ENCODE data around the gene ALDH18A1. TPM values are rescaled to one million over a fixed set of nuclear protein-coding genes. Genes with fewer than 3 reads are reported as not detected.

ALDH18A1 gene
- total RNA-seq, 1 donor from 2014 or later, result 104 TPM

GRCh38 chr10:95572131-95572820 lies 84.2 kb downstream of the ALDH18A1 start:
- no peaks in the 10 kb centered on the region for H3K36me3 Mint-ChIP-seq
- no peaks in the 10 kb centered on the region for H3K27me3 Mint-ChIP-seq (ENCODE audit: low read depth)
- H3K9me3 Mint-ChIP-seq, result peaks cover 3% of the 10 kb centered on the region
- TF ChIP-seq CTCF (IDR thresholded peaks at IDR 0.05; ENCODE audit: unreplicated experiment), result no peak
- no peak overlapping the region for H3K4me3 Mint-ChIP-seq
- H3K27ac Mint-ChIP-seq, result no peak overlapping the region
- H3K4me1 Mint-ChIP-seq, result peaks cover 3% of the 10 kb centered on the region
- DNase-seq (ENCODE audit: low spot score in 2 of 2, unreplicated experiment in 2 of 2), result no peak

- Mint-ChIP-seq H3K36me3 (no peaks in the 10 kb centered on the region), H3K4me1 (peaks cover 4% of the 10 kb centered on the region), H3K27me3 (ENCODE audit: low read depth) (no peaks in the 10 kb centered on the region), H3K27ac (no peak overlapping the region), H3K4me3 (no peak overlapping the region), H3K9me3 (peaks cover 3% of the 10 kb centered on the region)
- TF ChIP-seq CTCF (IDR thresholded peaks at IDR 0.05; ENCODE audit: unreplicated experiment), result no peak
- DNase-seq (ENCODE audit: low spot score in 2 of 2, unreplicated experiment in 2 of 2), result no peak
Measured at GRCh38 chr10:95571390-95571789, 85.1 kb downstream of the ALDH18A1 start.

GRCh38 chr10:95569368-95569767 lies 87.1 kb downstream of the ALDH18A1 start:
- DNase-seq (ENCODE audit: low spot score in 2 of 2, unreplicated experiment in 2 of 2), result no peak
- TF ChIP-seq CTCF (IDR thresholded peaks at IDR 0.05; ENCODE audit: unreplicated experiment), result no peak
- H3K27ac Mint-ChIP-seq, result no peak overlapping the region
- peaks cover 21% of the 10 kb centered on the region for H3K4me1 Mint-ChIP-seq
- H3K9me3 Mint-ChIP-seq, result peaks cover 3% of the 10 kb centered on the region
- H3K4me3 Mint-ChIP-seq, result no peak overlapping the region
- H3K36me3 Mint-ChIP-seq, result no peaks in the 10 kb centered on the region
- H3K27me3 Mint-ChIP-seq (ENCODE audit: low read depth), result no peaks in the 10 kb centered on the region

GRCh38 chr10:95567903-95568630 lies 88.4 kb downstream of the ALDH18A1 start:
- no peak overlapping the region for H3K4me3 Mint-ChIP-seq
- DNase-seq (ENCODE audit: low spot score in 2 of 2, unreplicated experiment in 2 of 2), result no peak
- H3K4me1 Mint-ChIP-seq, result peaks cover 21% of the 10 kb centered on the region
- no peaks in the 10 kb centered on the region for H3K36me3 Mint-ChIP-seq
- TF ChIP-seq CTCF (IDR thresholded peaks at IDR 0.05; ENCODE audit: unreplicated experiment), result no peak
- peaks cover 3% of the 10 kb centered on the region for H3K9me3 Mint-ChIP-seq
- H3K27me3 Mint-ChIP-seq (ENCODE audit: low read depth), result no peaks in the 10 kb centered on the region
- H3K27ac Mint-ChIP-seq, result no peak overlapping the region

GRCh38 chr10:95566136-95566535 lies 90.4 kb downstream of the ALDH18A1 start:
- H3K4me1 Mint-ChIP-seq, result peaks cover 21% of the 10 kb centered on the region
- no peak for TF ChIP-seq CTCF (IDR thresholded peaks at IDR 0.05; ENCODE audit: unreplicated experiment)
- H3K4me3 Mint-ChIP-seq, result no peak overlapping the region
- peaks cover 3% of the 10 kb centered on the region for H3K9me3 Mint-ChIP-seq
- no peaks in the 10 kb centered on the region for H3K36me3 Mint-ChIP-seq
- no peak for DNase-seq (ENCODE audit: low spot score in 2 of 2, unreplicated experiment in 2 of 2)
- peak overlapping the region; percentile 41 for H3K27ac Mint-ChIP-seq
- H3K27me3 Mint-ChIP-seq (ENCODE audit: low read depth), result no peaks in the 10 kb centered on the region

All from mesothelial cell of epicardium (in vitro differentiated cells).